Measurements from ENCODE around the gene ANKS1B.

Gene ANKS1B

GRCh38 chr12:98741196-98741555 is 1243.6 kb downstream of the ANKS1B start:
- DNase-seq = no peak

GRCh38 chr12:98740751-98741150 is 1244.0 kb downstream of the ANKS1B start:
- no peak for DNase-seq

GRCh38 chr12:98738539-98738938 is 1246.2 kb downstream of the ANKS1B start:
- no peak for DNase-seq

GRCh38 chr12:98738002-98738401 is 1246.7 kb downstream of the ANKS1B start:
- no peak for DNase-seq

- no peak for DNase-seq
Observed at GRCh38 chr12:98737322-98737712, 1247.4 kb downstream of the ANKS1B start.

- no peak for DNase-seq
Observed at GRCh38 chr12:98736352-98737321, 1248.1 kb downstream of the ANKS1B start.

GRCh38 chr12:98735821-98736220 is 1248.9 kb downstream of the ANKS1B start:
- no peak for DNase-seq

- no peak for DNase-seq
Observed at GRCh38 chr12:98733667-98734350, 1250.9 kb downstream of the ANKS1B start.

GRCh38 chr12:98730412-98730811 is 1254.3 kb downstream of the ANKS1B start:
- DNase-seq = no peak

- peak; percentile 35 for DNase-seq
Observed at GRCh38 chr12:98727196-98727595, 1257.5 kb downstream of the ANKS1B start.

- peak; percentile 23 for DNase-seq
Observed at GRCh38 chr12:98725476-98726247, 1259.1 kb downstream of the ANKS1B start.

- no peak for DNase-seq
Observed at GRCh38 chr12:98724384-98725155, 1260.2 kb downstream of the ANKS1B start.

- DNase-seq = peak; percentile 5
Observed at GRCh38 chr12:98721204-98721702, 1263.5 kb downstream of the ANKS1B start.

GRCh38 chr12:98719515-98720504 is 1264.9 kb downstream of the ANKS1B start:
- DNase-seq = peak; percentile 1

GRCh38 chr12:98714426-98714825 is 1270.3 kb downstream of the ANKS1B start:
- DNase-seq = no peak

- DNase-seq = no peak
Observed at GRCh38 chr12:98709022-98709421, 1275.7 kb downstream of the ANKS1B start.

- DNase-seq = no peak
Observed at GRCh38 chr12:98701166-98701565, 1283.6 kb downstream of the ANKS1B start.

GRCh38 chr12:98699586-98699985 is 1285.2 kb downstream of the ANKS1B start:
- DNase-seq = peak; percentile 68

GRCh38 chr12:98698603-98699463 is 1285.9 kb downstream of the ANKS1B start:
- no peak for DNase-seq

- DNase-seq = no peak
Observed at GRCh38 chr12:98697209-98697608, 1287.5 kb downstream of the ANKS1B start.
